Coronary artery (tissue), 2 donors: ENCODE measurements around the gene CFAP57.

Source experiments
- DNase-seq: peaks from one replicate; pipeline ENCODE4 v3.0.0-alpha.2; 2017; ENCODE audit warnings: low spot score
- H3K27ac ChIP-seq, 2 donors: fragments of 200-600 bp; sonication (generic); one replicate each; pipeline ENCODE4 v1.5.1; 2016 to 2019
- H3K4me3 ChIP-seq: fragments of 200-600 bp; sonication (generic); 2 replicates; pipeline ENCODE4 v1.5.1; 2016; ENCODE audit warnings: mild to moderate bottlenecking, moderate library complexity
- TF ChIP-seq, protein P1 (sequence below): fragments of 200-600 bp; sonication (generic); IDR thresholded peaks from one replicate; pipeline ENCODE4 v1.5.1; 2019; ENCODE audit warnings: antibody characterized with exemption

Gene CFAP57

DNA sequence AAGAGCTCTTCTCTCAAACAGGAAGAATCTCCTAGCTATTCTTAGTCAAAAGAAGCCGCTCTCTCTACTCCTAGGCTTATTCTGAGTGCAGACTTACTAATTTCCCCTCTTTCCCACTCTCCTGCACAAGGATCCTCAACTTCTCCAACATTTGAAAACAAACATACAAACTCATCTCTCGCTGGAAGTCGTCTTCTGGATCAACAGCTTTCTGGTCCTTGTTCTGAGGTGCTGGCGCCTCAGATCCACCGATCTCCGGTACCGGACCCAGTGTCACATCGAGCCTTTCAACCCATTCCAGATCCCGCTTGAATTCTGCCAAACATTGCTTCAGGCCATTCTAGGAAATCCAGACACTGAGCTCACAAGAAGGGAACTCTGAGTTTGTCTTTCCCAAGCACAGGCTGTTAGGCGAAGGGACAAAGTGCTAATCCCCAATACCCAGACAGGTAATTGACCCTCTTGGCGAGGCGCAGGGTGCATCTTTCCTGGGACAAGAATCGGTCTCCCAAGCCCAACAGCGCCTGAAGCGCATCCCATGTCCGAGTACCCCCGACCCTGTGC lies 736 bp upstream of the CFAP57 start:
- peak overlapping the region in 1 of 2 donors; percentile 62 for H3K27ac ChIP-seq
- TF ChIP-seq, protein P1, sequence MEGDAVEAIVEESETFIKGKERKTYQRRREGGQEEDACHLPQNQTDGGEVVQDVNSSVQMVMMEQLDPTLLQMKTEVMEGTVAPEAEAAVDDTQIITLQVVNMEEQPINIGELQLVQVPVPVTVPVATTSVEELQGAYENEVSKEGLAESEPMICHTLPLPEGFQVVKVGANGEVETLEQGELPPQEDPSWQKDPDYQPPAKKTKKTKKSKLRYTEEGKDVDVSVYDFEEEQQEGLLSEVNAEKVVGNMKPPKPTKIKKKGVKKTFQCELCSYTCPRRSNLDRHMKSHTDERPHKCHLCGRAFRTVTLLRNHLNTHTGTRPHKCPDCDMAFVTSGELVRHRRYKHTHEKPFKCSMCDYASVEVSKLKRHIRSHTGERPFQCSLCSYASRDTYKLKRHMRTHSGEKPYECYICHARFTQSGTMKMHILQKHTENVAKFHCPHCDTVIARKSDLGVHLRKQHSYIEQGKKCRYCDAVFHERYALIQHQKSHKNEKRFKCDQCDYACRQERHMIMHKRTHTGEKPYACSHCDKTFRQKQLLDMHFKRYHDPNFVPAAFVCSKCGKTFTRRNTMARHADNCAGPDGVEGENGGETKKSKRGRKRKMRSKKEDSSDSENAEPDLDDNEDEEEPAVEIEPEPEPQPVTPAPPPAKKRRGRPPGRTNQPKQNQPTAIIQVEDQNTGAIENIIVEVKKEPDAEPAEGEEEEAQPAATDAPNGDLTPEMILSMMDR = no peak
- H3K4me3 ChIP-seq = peak overlapping the region; percentile 92
- no peak for DNase-seq

DNA sequence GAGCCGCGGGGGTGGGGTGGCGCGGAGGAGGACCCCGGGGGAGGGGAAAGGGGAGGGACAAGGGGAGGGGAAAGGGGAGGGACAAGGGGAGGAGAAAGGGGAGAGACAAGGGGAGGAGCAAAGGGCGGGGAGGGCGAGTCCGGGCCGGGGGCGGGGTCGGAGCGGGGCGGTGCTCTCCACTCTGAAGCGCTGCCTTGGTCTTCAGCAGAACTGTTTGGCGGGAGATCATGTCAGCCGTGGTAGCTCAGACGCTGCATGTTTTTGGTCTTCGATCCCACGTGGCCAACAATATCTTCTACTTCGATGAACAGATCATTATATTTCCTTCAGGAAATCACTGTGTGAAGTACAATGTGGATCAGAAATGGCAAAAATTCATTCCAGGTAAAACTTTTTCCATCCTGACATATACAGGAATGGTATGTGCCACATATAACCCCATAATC lies 420 bp downstream of the CFAP57 start:
- DNase-seq = peak; percentile 90
- Histone ChIP-seq H3K4me3 (peak overlapping the region; percentile 92), H3K27ac (peak overlapping the region in 1 of 2 donors; percentile 62)
- TF ChIP-seq, protein P1 = no peak

DNA sequence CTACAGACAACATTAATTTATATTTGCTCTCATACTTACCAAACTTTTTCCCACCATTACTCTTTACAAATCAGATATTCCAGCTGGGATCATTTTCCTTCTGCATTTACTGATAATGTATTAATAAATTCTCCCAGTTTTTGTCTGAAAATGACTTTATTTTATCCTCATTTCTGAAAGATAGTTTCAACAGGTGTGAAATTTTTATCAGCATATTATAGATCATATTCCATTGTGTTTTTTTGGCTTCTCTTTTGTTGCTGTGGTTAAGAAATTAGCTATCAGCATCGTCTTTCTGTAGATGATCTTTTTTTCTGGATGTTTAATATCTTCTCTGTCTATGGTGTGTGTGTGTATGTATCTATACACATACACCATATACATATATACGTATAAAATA lies 2.7 kb downstream of the CFAP57 start:
- no peak overlapping the region for H3K27ac ChIP-seq
- no peak overlapping the region for H3K4me3 ChIP-seq
- TF ChIP-seq, protein P1 = no peak
- no peak for DNase-seq

DNA sequence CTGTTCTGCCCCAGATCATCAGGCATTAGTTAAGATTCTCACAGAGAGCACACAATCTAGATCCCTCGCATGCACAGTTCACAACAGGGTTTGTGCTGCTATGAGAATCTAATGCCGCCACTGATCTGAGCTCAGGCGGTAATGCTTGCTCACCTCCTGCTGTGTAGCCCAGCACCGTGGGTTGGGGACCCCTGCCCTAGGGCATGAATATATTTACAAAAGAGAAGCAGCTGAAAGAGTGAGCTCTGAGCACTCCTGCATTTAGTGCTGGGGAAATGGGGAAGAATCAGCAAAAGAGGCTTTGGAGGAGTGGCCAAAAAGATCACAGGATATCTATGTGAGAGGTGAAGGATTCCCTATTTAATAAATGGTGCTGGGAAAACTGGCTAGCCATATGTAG lies 5.6 kb downstream of the CFAP57 start:
- DNase-seq = no peak
- no peak overlapping the region for H3K4me3 ChIP-seq
- TF ChIP-seq, protein P1 = no peak
- H3K27ac ChIP-seq = no peak overlapping the region

DNA sequence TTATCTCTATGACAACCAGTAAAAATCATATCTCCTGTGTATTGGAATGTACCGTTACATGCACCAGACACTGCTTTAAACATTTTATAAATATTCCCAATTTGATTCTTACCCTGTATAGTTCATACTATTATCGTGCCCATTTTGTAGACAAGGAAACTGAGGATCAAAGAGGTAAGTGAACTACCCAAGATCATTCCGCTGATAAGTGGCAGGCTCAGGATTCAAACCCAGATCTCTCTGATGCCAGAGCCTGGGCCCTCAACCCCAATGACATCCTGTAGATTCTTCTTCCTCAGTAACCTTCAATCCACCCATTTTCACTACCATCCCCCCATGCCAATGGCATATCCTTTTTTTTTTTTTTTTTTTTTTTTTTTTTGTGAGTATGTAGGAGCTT lies 12.3 kb downstream of the CFAP57 start:
- TF ChIP-seq, protein P1 = no peak

DNA sequence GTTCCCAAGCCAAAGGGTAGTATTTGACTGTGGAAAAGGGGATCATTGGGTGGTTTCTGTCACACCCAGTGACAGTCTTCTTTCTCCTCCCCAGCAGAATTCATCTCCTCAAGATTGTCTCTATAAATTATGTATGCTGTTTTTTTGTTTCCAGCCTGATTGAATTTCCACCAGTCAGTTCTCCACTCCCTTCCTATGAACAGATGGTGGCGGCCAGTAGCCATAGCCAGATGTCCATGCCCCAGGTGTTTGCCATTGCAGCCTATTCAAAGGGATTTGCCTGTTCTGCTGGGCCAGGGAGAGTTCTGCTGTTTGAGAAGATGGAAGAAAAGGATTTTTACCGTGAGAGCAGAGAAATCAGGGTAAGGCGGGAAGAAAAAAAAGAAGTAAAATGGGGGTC lies 12.9 kb downstream of the CFAP57 start:
- no peak overlapping the region for H3K4me3 ChIP-seq
- TF ChIP-seq, protein P1 = no peak
- no peak for DNase-seq

More for the DNA sequence above, 12.3 kb downstream of the CFAP57 start:
- no peak overlapping the region for H3K27ac ChIP-seq
- no peak for DNase-seq
- H3K4me3 ChIP-seq = no peak overlapping the region

DNA sequence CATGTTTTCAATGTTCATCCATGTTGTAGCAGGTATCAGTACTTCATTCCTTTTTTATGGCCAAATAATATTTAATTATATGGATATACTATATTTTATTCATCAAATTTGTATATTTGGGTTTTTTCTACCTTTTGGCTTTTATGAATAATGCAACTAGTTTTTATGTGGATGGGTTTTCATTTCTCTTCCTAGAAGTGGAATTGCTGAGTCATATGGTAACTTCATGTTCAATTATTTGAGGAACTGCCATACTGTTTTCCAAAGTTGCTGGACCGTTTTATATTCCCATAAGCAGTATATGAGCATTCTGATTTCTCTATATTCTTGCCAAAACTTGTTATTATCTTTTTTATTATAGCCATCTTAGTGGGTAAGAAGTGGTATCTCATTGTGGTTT lies 16.0 kb downstream of the CFAP57 start:
- Histone ChIP-seq H3K4me3 (no peak overlapping the region), H3K27ac (no peak overlapping the region)
- TF ChIP-seq, protein P1 = no peak
- no peak for DNase-seq

More for the DNA sequence above, 12.9 kb downstream of the CFAP57 start:
- H3K27ac ChIP-seq = no peak overlapping the region
